HG02588 (cell line): ENCODE data around the gene ADGRV1.
"Not testable (repeated sequence)": the region's sequence is repeated elsewhere in the genome, so short reads cannot be mapped to it uniquely, and the experiment has no call there.

Source experiments
- ATAC-seq: cut with Tn5 transposase; IDR thresholded peaks from one replicate; pipeline ENCODE4 v1.9.1; 2021; ENCODE audit warnings: mild to moderate bottlenecking, moderate library complexity; ENCODE audit not compliant: unreplicated experiment

ADGRV1 gene

GRCh38 chr5:90709323-90710155 is 150.9 kb downstream of the ADGRV1 start:
- peak; percentile 50 for ATAC-seq

GRCh38 chr5:90718387-90718786 is 159.8 kb downstream of the ADGRV1 start:
- ATAC-seq: no peak

- no peak for ATAC-seq
Measured at GRCh38 chr5:90739567-90739966, 181.0 kb downstream of the ADGRV1 start.

DNA sequence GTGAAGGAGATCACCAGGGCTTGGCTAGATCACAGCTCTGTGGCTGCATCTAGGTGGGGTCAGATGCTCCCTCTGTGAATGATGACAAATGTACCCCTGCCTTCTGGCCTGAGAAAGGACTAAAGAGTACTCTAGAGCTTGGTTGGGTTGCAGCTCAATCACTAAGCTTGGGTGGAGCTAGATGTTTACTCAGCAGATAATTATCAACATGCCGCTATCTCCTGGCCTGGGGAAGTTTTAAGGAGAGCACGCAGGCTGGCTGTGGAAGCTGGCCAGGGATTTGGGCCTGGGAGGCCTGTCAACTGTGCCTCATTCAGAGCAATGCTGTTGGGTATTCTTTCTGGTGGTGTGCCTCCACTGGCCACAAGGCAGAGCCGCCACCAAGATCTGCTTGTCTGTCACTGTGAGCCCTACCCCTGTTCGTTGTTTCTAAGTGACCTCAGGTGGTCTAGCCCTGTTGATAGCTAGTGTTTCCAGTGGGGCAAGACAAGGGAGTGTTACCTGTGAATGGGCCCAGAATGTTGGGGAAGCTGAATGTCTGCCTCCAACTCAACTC is 181.7 kb downstream of the ADGRV1 start:
- no peak for ATAC-seq

DNA sequence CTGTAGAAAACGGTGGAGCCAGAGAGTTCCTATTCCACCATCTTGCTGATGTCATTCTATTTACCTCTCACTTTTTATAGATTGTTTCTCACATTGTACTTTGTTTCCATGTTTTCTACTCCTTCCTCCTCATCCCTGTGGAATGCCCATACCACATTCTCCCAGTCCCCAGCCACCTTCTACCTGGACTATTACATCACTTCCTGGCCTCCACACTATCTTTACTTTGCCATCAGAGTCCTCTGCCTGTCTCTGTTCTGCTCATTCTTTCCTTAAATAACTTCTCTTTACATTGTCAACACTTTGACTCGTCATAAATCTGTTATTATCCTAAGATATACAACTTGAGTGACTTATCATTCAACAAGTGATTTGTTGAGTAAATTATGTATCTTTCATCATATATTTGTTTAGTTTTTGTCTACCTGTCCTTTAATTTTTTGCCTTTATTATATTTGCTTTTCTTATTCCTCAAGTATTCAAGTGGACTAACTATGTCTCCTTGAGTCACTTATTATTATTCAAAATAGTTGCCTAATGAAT is 182.5 kb downstream of the ADGRV1 start:
- no peak for ATAC-seq

DNA sequence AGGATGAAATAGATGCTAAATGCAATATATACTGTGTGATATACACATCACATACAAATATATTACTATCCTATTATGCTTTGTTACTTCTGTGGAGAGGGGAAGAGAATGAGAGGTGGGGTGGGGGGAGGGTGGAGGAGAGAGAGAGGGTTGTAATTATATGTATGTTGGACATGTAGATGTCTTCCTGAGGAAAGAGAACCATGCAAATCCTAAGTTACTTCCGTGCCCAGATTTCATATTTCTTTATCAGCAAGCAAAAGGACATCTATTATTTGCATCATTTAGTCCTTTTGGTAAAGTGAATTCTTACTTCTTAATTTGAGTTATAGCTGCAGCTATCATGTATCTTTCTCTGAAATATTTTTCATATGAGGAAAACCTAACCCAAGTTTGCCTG is 187.5 kb downstream of the ADGRV1 start:
- no peak for ATAC-seq

DNA sequence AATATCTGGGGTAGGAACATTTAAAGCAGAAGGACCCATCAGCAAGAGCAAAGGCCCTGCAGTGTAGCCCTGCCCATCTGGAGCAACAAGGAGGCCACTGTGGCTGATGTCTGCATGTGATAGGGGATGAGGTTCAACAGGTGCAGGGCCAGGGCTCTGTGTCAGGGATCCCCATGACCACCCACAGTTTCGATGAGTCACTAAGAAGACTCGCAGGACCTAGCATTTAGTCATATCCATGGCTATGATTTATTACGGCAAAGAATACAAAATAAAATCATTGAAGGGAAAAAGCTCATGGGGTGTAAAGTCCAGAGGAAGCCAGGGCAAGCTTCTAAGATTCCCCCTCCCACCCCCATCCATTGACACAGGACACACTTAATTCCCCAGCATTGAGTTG is 188.6 kb downstream of the ADGRV1 start:
- ATAC-seq: no peak

DNA sequence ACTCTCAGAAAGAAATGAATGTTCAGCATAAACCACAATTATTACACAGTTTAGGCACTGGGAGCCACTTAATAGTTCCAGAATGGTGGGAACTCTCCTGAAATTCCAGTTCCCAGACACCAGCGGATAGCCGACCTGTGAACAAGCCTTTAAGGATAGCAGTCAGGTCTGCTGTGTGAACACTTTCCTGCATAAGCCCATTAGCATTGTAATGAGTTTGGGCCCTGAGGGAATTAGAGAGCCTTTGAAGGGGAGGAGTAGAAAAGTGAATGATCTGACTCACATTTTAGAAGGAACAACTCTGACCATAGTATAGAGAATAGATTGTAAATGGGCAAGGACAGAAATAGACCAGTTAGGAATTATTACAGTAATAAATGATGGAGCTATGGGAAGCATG is 189.1 kb downstream of the ADGRV1 start:
- ATAC-seq: no peak

DNA sequence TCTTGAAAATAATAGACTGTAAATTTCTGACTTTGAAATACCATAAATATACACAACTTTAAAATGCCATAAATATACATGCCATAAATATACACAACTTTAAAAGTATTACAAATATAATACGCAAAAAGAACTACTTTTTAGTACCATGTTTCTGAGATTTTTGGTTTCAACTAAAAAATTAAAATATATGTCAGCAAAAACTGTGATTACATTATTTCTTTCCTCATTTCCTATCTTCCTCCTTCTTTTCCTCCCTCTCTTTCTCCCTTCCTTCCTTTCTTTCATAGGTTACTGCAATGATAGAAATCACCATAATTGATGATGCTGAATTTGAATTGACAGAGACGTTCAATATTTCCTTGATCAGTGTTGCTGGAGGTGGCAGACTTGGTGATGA is 200.5 kb downstream of the ADGRV1 start:
- no peak for ATAC-seq

- no peak for ATAC-seq
Measured at GRCh38 chr5:90767710-90768109, 209.1 kb downstream of the ADGRV1 start.

DNA sequence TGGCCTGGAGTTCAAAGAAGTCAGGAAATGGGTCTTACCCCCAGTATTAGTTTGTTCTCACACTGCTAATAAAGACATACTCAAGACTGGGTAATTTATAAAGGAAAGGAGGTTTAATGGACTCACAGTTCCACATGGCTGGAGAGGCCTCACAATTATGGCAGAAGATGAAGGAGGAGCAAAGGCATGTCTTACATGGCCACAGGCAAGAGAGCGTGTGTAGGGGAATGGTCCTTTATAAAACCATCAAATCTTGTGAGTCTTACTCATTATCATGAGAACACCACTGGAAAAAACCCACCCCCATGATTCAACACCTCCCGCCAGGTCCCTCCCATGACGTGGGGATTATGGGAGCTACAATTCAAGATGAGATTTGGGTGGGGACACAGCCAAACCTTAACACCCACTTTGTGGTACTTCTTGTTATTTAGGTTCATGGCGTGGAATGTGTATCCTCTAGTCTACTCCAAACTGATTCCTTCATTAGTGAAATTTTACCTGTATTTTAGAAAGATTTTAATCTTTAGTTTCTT is 211.5 kb downstream of the ADGRV1 start:
- not testable (repeated sequence) for ATAC-seq

DNA sequence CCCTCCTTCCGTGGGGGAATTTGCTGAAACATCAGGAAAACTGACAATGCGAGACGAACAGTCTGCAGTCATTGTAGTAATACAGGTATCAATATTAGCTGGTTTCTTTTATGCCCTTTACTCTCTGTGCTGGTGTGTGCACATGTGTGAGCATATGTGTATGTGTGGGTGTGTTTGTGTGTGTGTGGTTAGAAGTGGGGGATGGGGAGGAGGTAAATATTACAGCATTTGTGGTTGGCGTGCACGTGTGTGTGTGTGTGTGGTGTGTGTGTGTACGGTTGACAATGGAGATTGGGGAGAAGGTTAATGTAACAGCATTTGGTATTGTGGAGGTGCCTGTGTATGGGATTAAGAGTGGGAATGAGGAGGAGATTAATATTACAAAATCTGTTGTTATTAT is 219.4 kb downstream of the ADGRV1 start:
- no peak for ATAC-seq

- ATAC-seq: peak; percentile 91
Measured at GRCh38 chr5:90783460-90784333, 225.1 kb downstream of the ADGRV1 start.

DNA sequence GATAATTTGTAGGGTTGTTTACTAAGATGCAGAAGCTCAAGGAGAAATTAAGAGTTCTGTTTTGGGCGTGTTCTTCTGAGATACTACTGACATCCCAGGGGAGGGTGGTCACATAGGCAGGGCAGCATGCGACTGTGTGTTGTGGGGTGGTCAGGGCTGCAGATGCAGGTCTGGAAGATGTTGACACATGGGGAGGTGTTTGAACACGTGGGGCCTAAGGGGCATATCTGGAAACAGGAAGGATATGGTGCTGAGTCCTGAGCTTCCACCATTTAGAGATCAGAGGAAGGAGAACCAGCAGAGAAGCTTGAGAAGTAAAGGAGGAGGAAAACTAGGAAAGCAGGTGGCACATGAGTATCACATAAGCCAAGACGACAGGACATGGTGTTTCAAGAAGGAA is 228.2 kb downstream of the ADGRV1 start:
- ATAC-seq: no peak

DNA sequence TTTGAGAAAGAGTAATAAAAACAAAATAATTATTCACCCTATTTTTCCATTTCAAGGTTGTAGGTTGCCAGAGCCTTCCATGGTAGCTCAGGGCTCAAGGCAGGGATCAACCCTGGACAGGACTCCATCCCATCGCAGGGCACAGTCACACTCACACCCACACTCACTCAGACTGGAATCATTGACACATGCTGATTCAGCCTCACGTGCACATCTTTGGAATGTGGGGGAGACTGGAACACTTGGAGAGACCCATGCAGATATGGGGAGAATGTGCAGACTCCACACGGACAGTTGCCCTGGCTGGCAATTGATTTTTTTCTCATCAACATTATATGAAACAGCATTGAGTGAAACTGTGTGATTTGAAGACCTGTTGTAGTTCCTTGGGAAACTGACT is 234.1 kb downstream of the ADGRV1 start:
- ATAC-seq: no peak

GRCh38 chr5:90793183-90793582 is 234.6 kb downstream of the ADGRV1 start:
- ATAC-seq: no peak

DNA sequence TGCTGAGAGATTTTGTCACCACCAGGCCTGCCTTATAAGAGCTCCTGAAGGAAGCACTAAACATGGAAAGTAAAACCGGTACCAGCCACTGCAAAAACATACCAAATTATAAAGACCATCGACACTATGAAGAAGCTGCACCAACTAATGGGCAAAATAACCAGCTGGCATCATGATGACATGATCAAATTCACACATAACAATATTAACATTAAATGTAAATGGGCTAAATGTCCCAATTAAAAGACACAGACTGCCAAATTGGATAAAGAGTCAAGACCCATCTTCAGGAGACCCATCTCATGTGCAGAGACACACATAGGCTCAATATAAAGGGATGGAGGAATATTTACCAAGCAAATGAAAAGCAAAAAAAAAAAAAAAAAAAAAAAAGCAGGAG is 238.3 kb downstream of the ADGRV1 start:
- ATAC-seq: not testable (repeated sequence)

GRCh38 chr5:90800082-90800481 is 241.5 kb downstream of the ADGRV1 start:
- not testable (repeated sequence) for ATAC-seq

DNA sequence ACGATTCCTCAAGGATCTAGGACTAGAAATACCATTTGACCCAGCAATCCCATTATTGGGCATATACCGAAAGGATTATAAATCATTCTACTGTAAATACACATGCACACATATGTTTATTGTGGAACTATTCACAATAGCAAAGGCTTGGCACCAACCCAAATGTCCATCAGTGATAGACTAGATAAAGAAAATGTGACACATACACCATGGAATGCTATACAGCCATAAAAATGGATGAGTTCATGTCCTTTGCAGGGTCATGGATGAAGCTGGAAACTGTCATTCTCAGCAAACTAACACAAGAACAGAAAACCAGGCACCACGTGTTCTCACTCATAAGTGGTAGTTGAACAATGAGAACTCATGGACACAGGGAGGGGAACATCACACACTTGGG is 241.9 kb downstream of the ADGRV1 start:
- ATAC-seq: not testable (repeated sequence)

DNA sequence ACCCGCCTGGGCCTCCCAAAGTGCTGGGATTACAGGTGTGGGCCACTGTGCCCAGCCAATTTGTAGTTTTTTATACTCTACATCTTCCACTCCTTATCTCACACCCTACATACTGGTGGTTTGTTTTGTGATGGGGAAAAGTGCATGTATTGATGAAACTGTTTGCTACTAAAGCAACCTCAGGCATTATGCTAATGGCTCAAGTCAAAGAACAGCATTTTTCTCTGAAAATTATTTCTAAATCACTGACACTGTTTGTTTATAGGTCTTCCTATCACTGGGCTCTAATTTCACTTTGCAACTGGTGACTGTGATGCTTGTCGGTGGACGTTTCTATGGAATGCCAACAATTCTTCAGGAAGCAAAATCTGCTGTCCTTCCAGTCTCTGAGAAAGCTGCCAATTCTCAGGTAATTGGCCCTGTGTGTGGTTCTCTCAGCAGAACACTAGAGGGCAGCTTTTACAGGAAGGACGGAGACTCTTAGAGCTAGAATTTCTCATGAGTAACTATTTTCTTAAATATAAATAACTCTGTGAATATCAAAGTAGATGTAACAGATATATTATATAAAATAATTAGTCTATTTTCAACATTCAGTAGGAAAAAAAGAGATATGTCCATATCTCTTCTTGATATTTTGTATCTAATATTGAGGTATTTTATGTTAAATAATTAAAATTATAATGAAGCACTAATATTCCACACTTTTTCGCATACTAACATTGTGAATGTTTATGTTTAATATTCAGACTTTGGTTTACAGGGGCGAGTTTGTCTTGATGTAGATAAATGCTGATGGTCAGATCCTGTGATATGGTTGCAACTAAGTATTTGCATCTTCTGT is 244.1 kb downstream of the ADGRV1 start:
- peak; percentile 70 for ATAC-seq
